ENCODE measurements around the gene SAE1.
A peak's percentile ranks its signal among the peaks of the same experiment; 100 is the strongest.

SAE1 gene

GRCh38 chr19:47225746-47226425, 95.3 kb downstream of the SAE1 start:
- peak; percentile 94 for DNase-seq

- DNase-seq = peak; percentile 98
Observed at GRCh38 chr19:47226426-47227351, 96.1 kb downstream of the SAE1 start.

GRCh38 chr19:47227352-47228167, 96.9 kb downstream of the SAE1 start:
- peak; percentile 89 for DNase-seq

GRCh38 chr19:47228168-47228936, 97.7 kb downstream of the SAE1 start:
- DNase-seq = peak; percentile 74

- peak; percentile 67 for DNase-seq
Observed at GRCh38 chr19:47228937-47229675, 98.5 kb downstream of the SAE1 start.

- DNase-seq = peak; percentile 52
Observed at GRCh38 chr19:47229676-47230053, 99.0 kb downstream of the SAE1 start.

GRCh38 chr19:47230054-47230920, 99.7 kb downstream of the SAE1 start:
- peak; percentile 81 for DNase-seq

- no peak for DNase-seq
Observed at GRCh38 chr19:47230921-47231214, 100.2 kb downstream of the SAE1 start, which contains the start of gene BBC3. Gene BBC3 (minus strand): TSS chr19:47231199. CDS start chr19:47228431, 2,768 bp downstream.

GRCh38 chr19:47231215-47232054, 100.8 kb downstream of the SAE1 start:
- DNase-seq = peak; percentile 82

- no peak for DNase-seq
Observed at GRCh38 chr19:47232422-47233211, 102.0 kb downstream of the SAE1 start.

- DNase-seq = no peak
Observed at GRCh38 chr19:47236072-47236675, 105.5 kb downstream of the SAE1 start.

GRCh38 chr19:47239152-47239551, 108.5 kb downstream of the SAE1 start:
- DNase-seq = no peak

GRCh38 chr19:47239610-47240296, 109.1 kb downstream of the SAE1 start:
- DNase-seq = peak; percentile 74

- DNase-seq = no peak
Observed at GRCh38 chr19:47240556-47240955, 109.9 kb downstream of the SAE1 start.

- peak; percentile 87 for DNase-seq
Observed at GRCh38 chr19:47240996-47241918, 110.6 kb downstream of the SAE1 start.

- DNase-seq = no peak
Observed at GRCh38 chr19:47241919-47242577, 111.4 kb downstream of the SAE1 start.

Data from hematopoietic multipotent progenitor cell treated with erythropoietin and hydrocortisone succinate and interleukin-3 and kit ligand, for 6 days (in vitro differentiated cells).